T-helper 17 cell (primary cell): ENCODE results near the gene CSF2RB. TPM values are rescaled to one million over a fixed set of nuclear protein-coding genes. Genes with fewer than 3 reads are reported as not detected.
A peak's percentile ranks its signal among the peaks of the same experiment; 100 is the strongest.

Source experiments
- ATAC-seq: fragments of 150-1000 bp; cut with Tn5 transposase; 2 replicates; pipeline ENCODE4 v1.10.0; 2021; ENCODE audit warnings: mild to moderate bottlenecking, moderate library complexity
- DNase-seq, 3 donors: peaks; one replicate each; pipeline versions ENCODE4 v3.0.0 to v3.0.0-alpha.2; 2020 to 2021
- H3K9me3 ChIP-seq: one replicate; pipeline ENCODE4 v1.7.0; 2013; ENCODE audit warnings: low read length, mild to moderate bottlenecking; ENCODE audit not compliant: control insufficient read depth, poor library complexity, severe bottlenecking
- H3K27ac Mint-ChIP-seq: one replicate; pipeline ENCODE4 v1.8.0; 2022; ENCODE audit warnings: mild to moderate bottlenecking, moderate library complexity, mixed read lengths
- H3K27me3 Mint-ChIP-seq: one replicate; pipeline ENCODE4 v1.8.0; 2022; ENCODE audit warnings: mixed read lengths
- H3K36me3 Mint-ChIP-seq: one replicate; pipeline ENCODE4 v1.8.0; 2022; ENCODE audit warnings: low read depth, mixed read lengths
- H3K4me1 Mint-ChIP-seq: one replicate; pipeline ENCODE4 v1.8.0; 2022; ENCODE audit warnings: mild to moderate bottlenecking, mixed read lengths
- H3K4me3 Mint-ChIP-seq: one replicate; pipeline ENCODE4 v1.8.0; 2022; ENCODE audit warnings: mild to moderate bottlenecking, moderate library complexity, mixed read lengths
- total RNA-seq, 4 donors: library from RNA in 2 of 4; stranded (reverse) in 2 of 4; gene quantifications; one replicate each; pipeline ENCODE4 v1.2.3 and lab custom pipeline; 2022 to 2026

CSF2RB gene
- total RNA-seq: 1 to 10 TPM; 5.1 to 8.0 TPM
- total RNA-seq (lab: John Stamatoyannopoulos, UW): 9.3 to 31.4 reads per million in 2 donors

GRCh38 chr22:36913427-36914389, at the start of gene CSF2RB:
TSS of gene CSF2RB (plus strand) at chr22:36913628. CDS start at chr22:36922208, 8,580 bp downstream.
- H3K27me3 Mint-ChIP-seq: peaks cover 27% of the 10 kb centered on the region

DNA sequence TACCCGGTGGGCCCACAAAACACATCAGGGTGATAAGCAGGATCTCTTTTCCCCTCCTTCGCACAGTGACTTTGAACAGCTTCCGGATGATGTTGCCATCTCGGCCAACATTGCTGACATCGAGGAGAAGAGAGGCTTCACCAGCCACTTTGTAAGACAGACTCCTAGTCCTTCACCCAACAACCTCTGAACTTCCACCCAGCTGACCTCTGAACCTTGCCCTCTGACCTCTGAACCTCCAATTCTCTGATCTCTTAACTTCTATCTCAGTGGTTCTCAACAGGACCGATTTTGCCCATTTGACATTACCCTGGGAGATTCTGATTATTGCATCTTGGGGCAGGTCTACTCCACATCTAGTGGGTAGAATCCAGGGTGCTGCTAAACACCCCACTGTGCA, 49.4 kb upstream of the CSF2RB start:
- ATAC-seq: no peak
- H3K9me3 ChIP-seq: no peaks in the 10 kb centered on the region
- no peak for DNase-seq
- Mint-ChIP-seq H3K27me3 (no peaks in the 10 kb centered on the region), H3K4me1 (peaks cover 38% of the 10 kb centered on the region), H3K27ac (no peak overlapping the region), H3K4me3 (no peak overlapping the region), H3K36me3 (peaks cover 27% of the 10 kb centered on the region)

More at GRCh38 chr22:36913427-36914389, at the start of gene CSF2RB:
- Mint-ChIP-seq H3K4me1 (peaks cover 12% of the 10 kb centered on the region), H3K36me3 (peaks cover 2% of the 10 kb centered on the region), H3K27ac (peak within 1 kb of the TSS; percentile 43), H3K4me3 (peak within 1 kb of the TSS; percentile 88)
- ATAC-seq (peak; percentile 60), DNase-seq (no peak)
- H3K9me3 ChIP-seq: no peaks in the 10 kb centered on the region

- no peaks in the 10 kb centered on the region for H3K9me3 ChIP-seq
- H3K27me3 Mint-ChIP-seq: no peaks in the 10 kb centered on the region
- H3K36me3 Mint-ChIP-seq: peaks cover 27% of the 10 kb centered on the region
- no peak for ATAC-seq
- peak overlapping the region; percentile 60 for H3K27ac Mint-ChIP-seq
- peaks cover 36% of the 10 kb centered on the region for H3K4me1 Mint-ChIP-seq
- DNase-seq: no peak
- H3K4me3 Mint-ChIP-seq: no peak overlapping the region
These were observed 48.8 kb upstream of the CSF2RB start for GRCh38 chr22:36864454-36865215.

- ATAC-seq (no peak), DNase-seq (no peak)
- Mint-ChIP-seq H3K27ac (no peak overlapping the region), H3K27me3 (no peaks in the 10 kb centered on the region), H3K4me1 (peaks cover 29% of the 10 kb centered on the region), H3K36me3 (peaks cover 23% of the 10 kb centered on the region), H3K4me3 (no peak overlapping the region)
- no peaks in the 10 kb centered on the region for H3K9me3 ChIP-seq
These were observed 48.1 kb upstream of the CSF2RB start for GRCh38 chr22:36865346-36865745.

DNA sequence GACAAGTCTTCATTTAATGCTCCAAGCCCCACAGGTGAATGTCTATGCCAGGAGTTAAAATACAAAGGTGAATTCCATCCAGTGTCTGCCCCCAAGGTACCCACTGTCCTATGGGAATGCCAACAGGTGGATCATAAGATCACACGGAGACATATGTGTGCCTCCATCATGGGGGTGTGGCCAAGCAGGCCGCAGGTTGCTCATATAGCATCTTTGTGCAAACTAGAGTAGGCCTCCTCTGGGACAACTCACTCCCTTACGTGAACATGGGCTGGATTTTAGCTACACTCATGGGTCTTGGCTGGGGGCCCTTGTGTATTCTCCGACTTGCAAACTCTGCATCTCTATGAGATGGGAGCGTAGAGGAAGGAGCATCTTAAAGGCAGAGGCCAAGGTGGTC, 45.7 kb upstream of the CSF2RB start:
- Mint-ChIP-seq H3K27ac (peak overlapping the region; percentile 63), H3K4me3 (no peak overlapping the region), H3K4me1 (peaks cover 12% of the 10 kb centered on the region), H3K27me3 (no peaks in the 10 kb centered on the region), H3K36me3 (peaks cover 21% of the 10 kb centered on the region)
- no peak for ATAC-seq
- DNase-seq: no peak
- no peaks in the 10 kb centered on the region for H3K9me3 ChIP-seq

GRCh38 chr22:36868546-36869181, 44.8 kb upstream of the CSF2RB start:
- no peaks in the 10 kb centered on the region for H3K9me3 ChIP-seq
- no peak overlapping the region for H3K27ac Mint-ChIP-seq
- no peak for ATAC-seq
- no peaks in the 10 kb centered on the region for H3K27me3 Mint-ChIP-seq
- no peak for DNase-seq
- H3K4me3 Mint-ChIP-seq: no peak overlapping the region
- H3K36me3 Mint-ChIP-seq: peaks cover 24% of the 10 kb centered on the region
- H3K4me1 Mint-ChIP-seq: peaks cover 20% of the 10 kb centered on the region

- H3K36me3 Mint-ChIP-seq: peaks cover 17% of the 10 kb centered on the region
- no peaks in the 10 kb centered on the region for H3K27me3 Mint-ChIP-seq
- H3K27ac Mint-ChIP-seq: no peak overlapping the region
- no peaks in the 10 kb centered on the region for H3K9me3 ChIP-seq
- no peak for DNase-seq
- ATAC-seq: no peak
- no peak overlapping the region for H3K4me3 Mint-ChIP-seq
- peaks cover 25% of the 10 kb centered on the region for H3K4me1 Mint-ChIP-seq
These were observed 43.2 kb upstream of the CSF2RB start for GRCh38 chr22:36870250-36870649.

GRCh38 chr22:36871669-36872081, 41.8 kb upstream of the CSF2RB start:
- Mint-ChIP-seq H3K27ac (peak overlapping the region; percentile 90), H3K27me3 (no peaks in the 10 kb centered on the region), H3K4me3 (no peak overlapping the region), H3K36me3 (peaks cover 15% of the 10 kb centered on the region), H3K4me1 (peaks cover 17% of the 10 kb centered on the region)
- ATAC-seq (no peak), DNase-seq (no peak)
- no peaks in the 10 kb centered on the region for H3K9me3 ChIP-seq

GRCh38 chr22:36872084-36872483, 41.3 kb upstream of the CSF2RB start:
- Mint-ChIP-seq H3K4me1 (peaks cover 17% of the 10 kb centered on the region), H3K4me3 (no peak overlapping the region), H3K36me3 (peaks cover 14% of the 10 kb centered on the region), H3K27me3 (no peaks in the 10 kb centered on the region), H3K27ac (peak overlapping the region; percentile 90)
- ATAC-seq (no peak), DNase-seq (no peak)
- no peaks in the 10 kb centered on the region for H3K9me3 ChIP-seq

DNA sequence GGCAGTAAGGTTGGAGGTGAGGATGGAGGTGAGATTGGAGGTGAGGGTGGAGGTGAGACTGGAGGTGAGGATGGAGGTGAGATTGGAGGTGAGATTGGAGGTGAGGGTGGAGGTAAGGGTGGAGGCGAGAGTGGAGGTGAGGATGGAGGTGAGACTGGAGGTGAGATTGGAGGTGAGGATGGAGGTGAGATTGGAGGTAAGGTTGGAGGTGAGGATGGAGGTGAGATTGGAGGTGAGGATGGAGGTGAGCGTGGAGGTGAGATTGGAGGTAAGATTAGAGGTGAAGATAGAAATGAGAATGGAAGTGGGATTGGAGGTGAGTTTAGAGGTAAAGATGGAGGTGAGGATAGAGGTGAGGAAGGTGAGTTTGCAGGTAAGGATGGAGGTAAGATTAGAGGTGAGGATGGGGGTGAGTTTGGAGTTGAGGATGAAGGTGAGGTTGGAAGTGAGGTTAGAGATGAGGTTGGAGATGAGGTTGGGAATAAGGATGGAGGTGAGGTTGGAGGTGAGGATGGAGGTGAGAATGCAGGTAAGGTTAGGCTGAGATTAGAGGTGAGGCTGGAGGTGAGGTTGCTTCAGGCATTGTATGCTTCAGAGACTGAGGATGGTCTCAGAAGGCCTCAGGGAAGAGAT, 40.4 kb upstream of the CSF2RB start:
- peaks cover 17% of the 10 kb centered on the region for H3K4me1 Mint-ChIP-seq
- DNase-seq: no peak
- no peak for ATAC-seq
- no peaks in the 10 kb centered on the region for H3K9me3 ChIP-seq
- no peaks in the 10 kb centered on the region for H3K27me3 Mint-ChIP-seq
- peak overlapping the region; percentile 90 for H3K27ac Mint-ChIP-seq
- peaks cover 17% of the 10 kb centered on the region for H3K36me3 Mint-ChIP-seq
- peak overlapping the region; percentile 73 for H3K4me3 Mint-ChIP-seq

DNA sequence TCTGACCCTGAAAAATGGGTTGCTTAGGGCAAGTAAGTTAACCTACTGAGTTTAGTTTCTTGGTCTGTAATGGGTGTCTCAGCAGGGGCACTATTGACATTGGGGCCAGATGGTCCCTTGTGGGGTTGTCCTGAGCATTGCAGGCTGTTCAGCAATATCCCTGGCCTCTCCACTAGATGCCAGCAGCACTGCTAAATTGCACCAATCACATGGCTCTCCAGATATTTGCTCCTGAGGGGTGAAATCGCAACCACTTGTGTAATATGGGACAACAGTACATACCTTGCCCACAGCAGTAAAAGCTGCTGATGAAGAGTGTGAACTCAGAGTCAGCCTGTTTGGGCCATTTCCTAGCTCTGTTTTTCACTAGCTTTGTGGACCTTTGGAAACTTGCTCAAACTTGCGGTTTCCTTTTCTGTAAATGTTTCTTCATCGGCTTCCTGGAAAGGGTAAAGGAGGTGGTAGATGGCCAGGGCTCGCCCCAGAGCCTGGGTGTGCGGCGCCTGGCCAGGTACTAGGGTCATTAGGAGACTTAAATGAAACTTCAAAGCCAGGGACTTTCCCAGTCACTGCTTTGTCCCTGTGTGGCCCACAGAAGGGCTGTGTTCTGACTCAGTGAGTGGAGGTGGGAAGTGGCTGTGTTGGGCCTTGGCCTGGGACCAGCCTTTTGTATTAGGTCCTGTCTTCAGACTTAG, 39.7 kb upstream of the CSF2RB start:
- peaks cover 15% of the 10 kb centered on the region for H3K36me3 Mint-ChIP-seq

GRCh38 chr22:36874309-36874696, 39.1 kb upstream of the CSF2RB start:
- ATAC-seq: no peak
- no peak for DNase-seq
- Mint-ChIP-seq H3K36me3 (peaks cover 15% of the 10 kb centered on the region), H3K4me3 (no peak overlapping the region), H3K4me1 (peaks cover 15% of the 10 kb centered on the region), H3K27ac (peak overlapping the region; percentile 90), H3K27me3 (no peaks in the 10 kb centered on the region)
- no peaks in the 10 kb centered on the region for H3K9me3 ChIP-seq

More for the DNA sequence above, 39.7 kb upstream of the CSF2RB start:
- no peak overlapping the region for H3K4me3 Mint-ChIP-seq
- DNase-seq: no peak
- no peaks in the 10 kb centered on the region for H3K9me3 ChIP-seq
- H3K27ac Mint-ChIP-seq: peak overlapping the region; percentile 90
- ATAC-seq: peak; percentile 80
- H3K4me1 Mint-ChIP-seq: peaks cover 15% of the 10 kb centered on the region
- no peaks in the 10 kb centered on the region for H3K27me3 Mint-ChIP-seq
